IMR-90 (cell line): Measurements from ENCODE around the gene SGCA. TPM values are rescaled to one million over a fixed set of nuclear protein-coding genes. Genes with fewer than 3 reads are reported as not detected.

Experiments used
- ATAC-seq: fragments of 200-7000 bp; cut with Tn5 transposase; 2 replicates; pipeline ENCODE4 v1.9.1; 2020; ENCODE audit warnings: low read depth, mild to moderate bottlenecking, moderate library complexity
- BruUV-seq: library from RNA; stranded (reverse); fragments of 400-500 nt; replicated peaks from 2 replicates; lab custom pipeline; 2021; lab: Mats Ljungman, UMichigan
- CTCF ChIA-PET: fragments of 300-600 bp; formaldehyde crosslinking; extraction: SDS; loops from one replicate; lab custom pipeline; 2021; ENCODE audit warnings: antibody characterized with exemption; lab: Yijun Ruan, JAX
- POLR2A ChIA-PET: fragments of 300-600 bp; sonication (Branson Sonifier 250); formaldehyde crosslinking; loops from one replicate; lab custom pipeline; 2022; ENCODE audit warnings: antibody characterized with exemption; ENCODE audit not compliant: unreplicated experiment; lab: Charles Lee
- DNase-seq: peaks from one replicate; pipeline ENCODE4 v3.0.0; 2013
- H2AFZ ChIP-seq: replicated peaks from 2 replicates; pipeline ENCODE3; 2013; ENCODE audit warnings: low read length, mild to moderate bottlenecking; ENCODE audit not compliant: poor library complexity
- H2AK5ac ChIP-seq: 2 replicates; pipeline ENCODE4 v1.6.1; 2013; ENCODE audit warnings: low read depth, low read length, inconsistent platforms
- H2AK9ac ChIP-seq: replicated peaks from 2 replicates; pipeline ENCODE3; 2013; ENCODE audit warnings: mild to moderate bottlenecking, low read depth, low read length, moderate library complexity; ENCODE audit not compliant: poor library complexity
- H2BK120ac ChIP-seq: 2 replicates; pipeline ENCODE4 v1.6.1; 2013; ENCODE audit warnings: low read depth, low read length, inconsistent platforms
- H2BK15ac ChIP-seq: 3 replicates; pipeline ENCODE4 v1.6.1; 2013; ENCODE audit warnings: low read depth, low read length, inconsistent platforms
- H2BK20ac ChIP-seq: 2 replicates; pipeline ENCODE4 v1.6.1; 2013; ENCODE audit warnings: low read depth, mild to moderate bottlenecking, inconsistent platforms, low read length, moderate library complexity
- H2BK5ac ChIP-seq: 2 replicates; pipeline ENCODE4 v1.6.1; 2013; ENCODE audit warnings: mild to moderate bottlenecking, low read depth, low read length, inconsistent platforms; ENCODE audit not compliant: poor library complexity, severe bottlenecking
- H3K14ac ChIP-seq: replicated peaks from 2 replicates; pipeline ENCODE4 v1.6.1; 2013; ENCODE audit warnings: low read depth, low read length, inconsistent platforms
- H3K18ac ChIP-seq: 2 replicates; pipeline ENCODE4 v1.6.1; 2013; ENCODE audit warnings: low read depth, low read length, control low read depth
- H3K23ac ChIP-seq: 2 replicates; pipeline ENCODE4 v1.6.1; 2013; ENCODE audit warnings: low read depth, low read length, inconsistent platforms
- H3K27ac ChIP-seq: 2 replicates; pipeline ENCODE4 v1.5.1; 2013; ENCODE audit warnings: mild to moderate bottlenecking, control low read depth, low read length; ENCODE audit not compliant: insufficient read depth
- H3K27me3 ChIP-seq: 2 replicates; pipeline ENCODE4 v1.6.1; 2013; ENCODE audit warnings: low read length; ENCODE audit not compliant: control insufficient read depth, insufficient read depth
- H3K36me3 ChIP-seq: 2 replicates; pipeline ENCODE4 v1.6.1; 2013; ENCODE audit warnings: low read length, mixed read lengths; ENCODE audit not compliant: control insufficient read depth, insufficient read depth
- H3K4ac ChIP-seq: 2 replicates; pipeline ENCODE4 v1.6.1; 2013; ENCODE audit warnings: low read depth, low read length, inconsistent platforms
- H3K4me1 ChIP-seq: 2 replicates; pipeline ENCODE4 v1.6.1; 2013; ENCODE audit warnings: low read length, mixed read lengths; ENCODE audit not compliant: control insufficient read depth, insufficient read depth
- H3K4me2 ChIP-seq: 2 replicates; pipeline ENCODE4 v1.6.1; 2013; ENCODE audit warnings: low read depth, mild to moderate bottlenecking, control low read depth, low read length, moderate library complexity
- H3K4me3 ChIP-seq: 2 replicates; pipeline ENCODE4 v1.5.1; 2013; ENCODE audit warnings: low read depth, mild to moderate bottlenecking, control low read depth, low read length, moderate library complexity; ENCODE audit not compliant: insufficient read depth
- H3K56ac ChIP-seq: 2 replicates; pipeline ENCODE4 v1.6.1; 2013; ENCODE audit warnings: low read length, inconsistent platforms; ENCODE audit not compliant: insufficient read depth; ENCODE audit errors: extremely low read depth
- H3K79me1 ChIP-seq, 2 experiments: 2 replicates each; pipeline ENCODE4 v1.6.1; 2013; ENCODE audit warnings: low read length in 2 of 2, inconsistent platforms in 1 of 2, low read depth in 1 of 2
- H3K9ac ChIP-seq: 2 replicates; pipeline ENCODE4 v1.6.1; 2013; ENCODE audit warnings: low read depth, low read length, control low read depth
- H3K9me1 ChIP-seq: 2 replicates; pipeline ENCODE4 v1.6.1; 2013; ENCODE audit warnings: low read length, inconsistent platforms; ENCODE audit not compliant: insufficient read depth
- H3K9me3 ChIP-seq: 2 replicates; pipeline ENCODE4 v1.6.1; 2013; ENCODE audit warnings: low read length; ENCODE audit not compliant: control insufficient read depth, insufficient read depth
- H4K20me1 ChIP-seq: 2 replicates; pipeline ENCODE4 v1.6.1; 2013; ENCODE audit warnings: low read length, inconsistent platforms; ENCODE audit not compliant: insufficient read depth
- H4K5ac ChIP-seq: 2 replicates; pipeline ENCODE4 v1.6.1; 2013; ENCODE audit warnings: mild to moderate bottlenecking, low read depth, low read length, control low read depth
- H4K8ac ChIP-seq, 2 experiments: 2 replicates each; pipeline ENCODE4 v1.6.1; 2013; ENCODE audit warnings: low read depth in 2 of 2, low read length in 2 of 2, control low read depth in 1 of 2, inconsistent platforms in 1 of 2
- H4K91ac ChIP-seq: 2 replicates; pipeline ENCODE4 v1.6.1; 2013; ENCODE audit warnings: low read depth, low read length, inconsistent platforms; ENCODE audit not compliant: insufficient read depth
- SMC3 ChIP-seq: fragments of 150-350 bp; IDR thresholded peaks from 2 replicates; pipeline ENCODE4 v1.6.1; 2016; ENCODE audit warnings: low read depth, mild to moderate bottlenecking, antibody characterized with exemption, low read length, moderate library complexity
- USF2 ChIP-seq: fragments of 150-350 bp; IDR thresholded peaks from 2 replicates; pipeline ENCODE4 v1.6.1; 2017; ENCODE audit warnings: mild to moderate bottlenecking, antibody characterized with exemption, low read length, low read depth
- WGBS, 2 experiments: methylation state at CpG; one replicate each; pipeline versions ENCODE4 v1.1.5 to v1.1.7; 2013; ENCODE audit warnings: missing lambda C conversion rate in 2 of 2; ENCODE audit not compliant: insufficient read length in 1 of 2; ENCODE audit errors: extremely low coverage in 2 of 2; 5-methylcytosine and 5-hydroxymethylcytosine counted together
- dilution Hi-C: fragments of 300-500 bp; cut with HindIII; formaldehyde crosslinking; loops from one replicate; pipeline ENCODE4 v1.14.3; 2018; ENCODE audit warnings: low sequenced_read_pairs; ENCODE audit not compliant: unreplicated experiment
- in situ Hi-C: fragments of 300-500 bp; cut with MboI; formaldehyde crosslinking; loops from 3 replicates; pipeline ENCODE4 v1.14.3; 2019; ENCODE audit warnings: low sequenced_read_pairs, inconsistent platforms, mixed read lengths
- intact Hi-C: fragments of 100-400 bp; cut with micrococcal nuclease; formaldehyde crosslinking; loops from 2 replicates; pipeline ENCODE4 v1.10.0; 2022
- polyA plus RNA-seq, 3 experiments: library from polyadenylated mRNA; depleted of rRNA; stranded (reverse); fragments of >200 nt; gene quantifications; 2 replicates each; pipeline ENCODE4 v1.2.3, GENCODE V29; 2012; ENCODE audit warnings: low replicate concordance in 1 of 3
- total RNA-seq: library from RNA; depleted of rRNA; stranded (reverse); fragments of >200 nt; gene quantifications from 2 replicates; pipeline ENCODE4 v1.2.3, GENCODE V29; 2012

SGCA gene
- total and polyA plus RNA-seq, 2 of the 4 experiments (the other 2 are of a cell fraction): 0.19 TPM; not detected in 1

- no peak overlapping the region for H3K56ac ChIP-seq
Measured at GRCh38 chr17:50133769-50134099, 32.1 kb upstream of the SGCA start.

More at GRCh38 chr17:50133769-50134099, 32.1 kb upstream of the SGCA start:
- peak overlapping the region in 1 of 2 experiments; percentile 6; a peak in 1 of 4 replicates for H4K8ac ChIP-seq
- H3K79me1 ChIP-seq: peaks cover 24 to 56% of the 10 kb centered on the region in 2 experiments; a peak in 3 of 4 replicates
- ChIA-PET CTCF (no interaction called here), POLR2A (no interaction called here)
- H3K36me3 ChIP-seq: peaks cover 44% of the 10 kb centered on the region
- H2AK5ac ChIP-seq: peak overlapping the region; percentile 82; the same call in 1 of the 2 replicates
- intact Hi-C loops (no loop called here), in situ Hi-C loops (no loop called here), dilution Hi-C loops (no loop called here)
- H3K4me1 ChIP-seq: peaks cover 18% of the 10 kb centered on the region
- H2AK9ac ChIP-seq: no peak overlapping the region
- no peak overlapping the region for H4K5ac ChIP-seq
- peaks cover 32% of the 10 kb centered on the region for H4K20me1 ChIP-seq
- H3K4ac ChIP-seq: peak overlapping the region; percentile 66; the same call in 1 of the 2 replicates
- no peak overlapping the region for H3K18ac ChIP-seq
- H2BK20ac ChIP-seq: no peak overlapping the region
- peak overlapping the region; percentile 59 for H2BK5ac ChIP-seq
- peak overlapping the region; percentile 71 for H2AFZ ChIP-seq
- peaks cover 6% of the 10 kb centered on the region for H3K9me1 ChIP-seq
- ATAC-seq (0 out of 2 replicates have a peak, but pooled peaks have one; percentile 16), DNase-seq (no peak)
- H3K27ac ChIP-seq: no peak overlapping the region
- no peak overlapping the region for H2BK120ac ChIP-seq
- H3K9me3 ChIP-seq: no peaks in the 10 kb centered on the region
- peak overlapping the region; percentile 52; the same call in 1 of the 2 replicates for H3K14ac ChIP-seq
- no peak overlapping the region for H4K91ac ChIP-seq
- WGBS, 2 experiments: 25% methylated on average over 4 of the region's 16 CpGs; no CpG with 5 or more reads in 1 of the 2 experiments
- no TSS peak for BruUV-seq
- 0 out of 2 replicates have a peak overlapping the region, but pooled peaks have one; percentile 14 for H3K9ac ChIP-seq
- no peak overlapping the region for H3K4me3 ChIP-seq
- no peaks in the 10 kb centered on the region for H3K27me3 ChIP-seq
- no peak overlapping the region; the same call in 1 of the 2 replicates for H3K4me2 ChIP-seq
- 0 out of 2 replicates have a peak overlapping the region, but pooled peaks have one; percentile 24 for H3K23ac ChIP-seq
- 0 out of 3 replicates have a peak overlapping the region, but pooled peaks have one; percentile 17 for H2BK15ac ChIP-seq
- TF ChIP-seq USF2 (no peak), SMC3 (no peak)
